AG04450 (cell line): ENCODE results near the gene RPH3AL. TPM values are rescaled to one million over a fixed set of nuclear protein-coding genes. Genes with fewer than 3 reads are reported as not detected.

Experiments
- CTCF ChIA-PET: fragments of 300-600, 350-600 bp; formaldehyde crosslinking; extraction: SDS; loops from one replicate; lab custom pipeline; 2022; ENCODE audit warnings: antibody characterized with exemption, inconsistent platforms; lab: Charles Lee
- POLR2A ChIA-PET: fragments of 350-600 bp; formaldehyde crosslinking; extraction: SDS; loops from one replicate; lab custom pipeline; 2021; ENCODE audit warnings: antibody characterized with exemption, inconsistent platforms; lab: Yijun Ruan, JAX
- DNase-seq: peaks from one replicate; pipeline ENCODE4 v3.0.0-alpha.2; 2011; ENCODE audit warnings: low read depth, low spot score
- H3K27ac ChIP-seq: one replicate; pipeline ENCODE4 v1.5.1; 2012; ENCODE audit warnings: low read depth, low read length, control low read depth
- H3K27me3 ChIP-seq: one replicate; pipeline ENCODE4 v1.6.0; 2012; ENCODE audit warnings: low read length; ENCODE audit not compliant: control insufficient read depth, insufficient read depth
- H3K4me3 ChIP-seq: 2 replicates; pipeline ENCODE4 v1.5.1; 2011; ENCODE audit warnings: mild to moderate bottlenecking, low read depth, low read length, control low read depth
- H3K9me3 ChIP-seq: 2 replicates; pipeline ENCODE4 v1.5.1; 2012; ENCODE audit warnings: low read length; ENCODE audit not compliant: control insufficient read depth, insufficient read depth
- CTCF ChIP-seq: IDR thresholded peaks from 2 replicates; pipeline ENCODE4 v1.5.1; 2011; ENCODE audit warnings: low read depth, low read length, control low read depth, inconsistent platforms
- polyA plus RNA-seq: library from polyadenylated mRNA; depleted of rRNA; stranded (reverse); fragments of >200 nt; gene quantifications from 2 replicates; pipeline ENCODE4 v1.2.3, GENCODE V29; 2011

RPH3AL gene
- polyA plus RNA-seq, 1 experiment: 1.3 TPM

- ChIA-PET POLR2A (no interaction called here), CTCF (no interaction called here)
- Histone ChIP-seq H3K9me3 (peaks cover 20% of the 10 kb centered on the region), H3K27ac (no peak overlapping the region), H3K27me3 (peaks cover 19% of the 10 kb centered on the region), H3K4me3 (no peak overlapping the region)
- DNase-seq: no peak
- no peak for TF ChIP-seq CTCF
Measured at GRCh38 chr17:197352-197751, 155.3 kb downstream of the RPH3AL start.

- no peak for DNase-seq
- Histone ChIP-seq H3K27me3 (peaks cover 16% of the 10 kb centered on the region), H3K4me3 (no peak overlapping the region), H3K27ac (no peak overlapping the region), H3K9me3 (peaks cover 20% of the 10 kb centered on the region)
- ChIA-PET POLR2A (no interaction called here), CTCF (no interaction called here)
- no peak for TF ChIP-seq CTCF
Measured at GRCh38 chr17:194828-195602, 157.6 kb downstream of the RPH3AL start.

- Histone ChIP-seq H3K27ac (no peak overlapping the region), H3K27me3 (peaks cover 11% of the 10 kb centered on the region), H3K9me3 (peaks cover 20% of the 10 kb centered on the region), H3K4me3 (no peak overlapping the region)
- no peak for DNase-seq
- POLR2A ChIA-PET: no interaction called here
- TF ChIP-seq CTCF: no peak
- CTCF ChIA-PET: no interaction called here
Measured at GRCh38 chr17:193841-194806, 158.5 kb downstream of the RPH3AL start.

GRCh38 chr17:193426-193810 is 159.2 kb downstream of the RPH3AL start:
- CTCF ChIA-PET: no interaction called here
- Histone ChIP-seq H3K27ac (no peak overlapping the region), H3K27me3 (peaks cover 11% of the 10 kb centered on the region), H3K9me3 (peaks cover 19% of the 10 kb centered on the region), H3K4me3 (no peak overlapping the region)
- DNase-seq: no peak
- POLR2A ChIA-PET: no interaction called here
- no peak for TF ChIP-seq CTCF
